Keratinocyte (primary cell): ENCODE data around the gene OTOG.

Source experiments
- CTCF ChIP-seq, 3 experiments: IDR thresholded peaks in 1 of 3; conservative IDR thresholded peaks in 1 of 3; optimal IDR thresholded peaks in 1 of 3; 2 replicates in 2 of 3; 3 replicates in 1 of 3; pipeline versions ENCODE3 to v1.5.1; 2011; ENCODE audit warnings: low read length in 3 of 3, mild to moderate bottlenecking in 3 of 3, moderate library complexity in 2 of 3, control low read depth in 1 of 3, inconsistent platforms in 1 of 3; ENCODE audit not compliant: insufficient read depth in 2 of 3; ENCODE audit errors: extremely low read depth in 1 of 3
- EZH2 ChIP-seq: IDR thresholded peaks from one replicate; pipeline ENCODE4 v1.6.1; 2012; ENCODE audit warnings: inconsistent platforms, mild to moderate bottlenecking, low read length, moderate library complexity

DNA sequence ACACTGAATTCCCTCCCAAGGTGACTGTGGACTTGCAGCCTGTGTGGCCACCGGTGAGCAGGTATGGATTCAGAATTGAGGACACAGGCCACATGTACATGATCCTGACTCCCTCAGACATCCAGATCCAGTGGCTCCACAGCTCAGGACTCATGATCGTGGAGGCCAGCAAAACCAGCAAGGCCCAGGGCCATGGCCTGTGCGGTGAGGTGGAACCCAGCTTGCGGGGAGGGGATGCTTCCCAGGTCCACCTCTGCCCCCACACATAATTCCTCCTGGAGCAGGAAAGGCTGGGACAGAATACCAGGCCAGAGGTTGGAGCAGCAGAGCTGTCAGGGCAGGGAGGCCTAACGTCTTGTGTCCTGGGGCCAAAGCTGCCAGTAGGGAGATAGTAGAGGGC, 82.1 kb downstream of the OTOG start:
- no peak for TF ChIP-seq CTCF (optimal IDR thresholded peaks at IDR 0.05 in 1 of 3, IDR thresholded peaks at IDR 0.05 in 1 of 3, conservative IDR thresholded peaks at IDR 0.05 in 1 of 3; ENCODE audit: extremely low read depth in 1 of 3, insufficient read depth in 2 of 3, low read length in 3 of 3)
- no peak for TF ChIP-seq EZH2
